NB4 (cell line): ENCODE measurements around the gene PLA2G2C.

Source experiments
- MAX ChIP-seq: IDR thresholded peaks from 2 replicates; pipeline ENCODE4 v1.6.1; 2011; ENCODE audit warnings: low read depth, low read length
- POLR2A ChIP-seq: IDR thresholded peaks from 2 replicates; pipeline ENCODE4 v1.6.1; 2011; ENCODE audit warnings: mild to moderate bottlenecking; ENCODE audit not compliant: insufficient read length; ENCODE audit errors: extremely low read depth

- TF ChIP-seq POLR2A (no peak), MAX (no peak)
Observed at GRCh38 chr1:20137604-20138003, 48.7 kb downstream of the PLA2G2C start.
